NCI-H2081 (cell line): Measurements from ENCODE around the gene ARMH3.

Source experiments
- DNase-seq, 2 experiments: peaks; one replicate each; lab custom pipeline; 2025; lab: John Stamatoyannopoulos, UW

Gene ARMH3

GRCh38 chr10:101851411-101852116, 204.4 kb downstream of the ARMH3 start:
- no peak for DNase-seq

GRCh38 chr10:101850749-101851148, 205.2 kb downstream of the ARMH3 start:
- DNase-seq: no peak

- DNase-seq: no peak
These were observed 207.1 kb downstream of the ARMH3 start for GRCh38 chr10:101848894-101849351.

- DNase-seq: no peak
These were observed 207.6 kb downstream of the ARMH3 start for GRCh38 chr10:101848408-101848807.

GRCh38 chr10:101845893-101846292, 210.1 kb downstream of the ARMH3 start:
- DNase-seq: no peak

GRCh38 chr10:101843032-101844021, 212.6 kb downstream of the ARMH3 start, which contains the start of gene KCNIP2:
Gene KCNIP2 (minus strand): TSS chr10:101843800. CDS start chr10:101843568, 232 bp downstream.
- peak; percentile 46 to 62 for DNase-seq

GRCh38 chr10:101841826-101842225, 214.1 kb downstream of the ARMH3 start:
- no peak for DNase-seq

GRCh38 chr10:101840741-101841453, 215.1 kb downstream of the ARMH3 start:
- DNase-seq: peak; percentile 52 to 65

GRCh38 chr10:101840102-101840684, 215.8 kb downstream of the ARMH3 start:
- peak in 1 of 2 experiments; percentile 13 for DNase-seq

GRCh38 chr10:101839416-101840063, 216.4 kb downstream of the ARMH3 start:
- DNase-seq: peak; percentile 6 to 7

- no peak for DNase-seq
These were observed 217.0 kb downstream of the ARMH3 start for GRCh38 chr10:101839002-101839401.

GRCh38 chr10:101838416-101838970, 217.5 kb downstream of the ARMH3 start:
- DNase-seq: no peak

GRCh38 chr10:101837748-101838147, 218.2 kb downstream of the ARMH3 start:
- DNase-seq: no peak

GRCh38 chr10:101835362-101835761, 220.6 kb downstream of the ARMH3 start:
- no peak for DNase-seq

GRCh38 chr10:101834341-101834740, 221.6 kb downstream of the ARMH3 start:
- no peak for DNase-seq

GRCh38 chr10:101833466-101833865, 222.5 kb downstream of the ARMH3 start:
- DNase-seq: no peak

GRCh38 chr10:101832325-101832771, 223.6 kb downstream of the ARMH3 start:
- no peak for DNase-seq

- no peak for DNase-seq
These were observed 224.7 kb downstream of the ARMH3 start for GRCh38 chr10:101831169-101831811.

- DNase-seq: peak; percentile 65 to 70
These were observed 225.4 kb downstream of the ARMH3 start for GRCh38 chr10:101830322-101831168.
